ENCODE data around the gene C18orf32. TPM values are rescaled to one million over a fixed set of nuclear protein-coding genes. Genes with fewer than 3 reads are reported as not detected.
"Not testable (repeated sequence)": the region's sequence is repeated elsewhere in the genome, so short reads cannot be mapped to it uniquely, and the experiment has no call there.

C18orf32 gene
- total RNA-seq, 1 experiment from 2014 or later: 24.9 TPM

DNA sequence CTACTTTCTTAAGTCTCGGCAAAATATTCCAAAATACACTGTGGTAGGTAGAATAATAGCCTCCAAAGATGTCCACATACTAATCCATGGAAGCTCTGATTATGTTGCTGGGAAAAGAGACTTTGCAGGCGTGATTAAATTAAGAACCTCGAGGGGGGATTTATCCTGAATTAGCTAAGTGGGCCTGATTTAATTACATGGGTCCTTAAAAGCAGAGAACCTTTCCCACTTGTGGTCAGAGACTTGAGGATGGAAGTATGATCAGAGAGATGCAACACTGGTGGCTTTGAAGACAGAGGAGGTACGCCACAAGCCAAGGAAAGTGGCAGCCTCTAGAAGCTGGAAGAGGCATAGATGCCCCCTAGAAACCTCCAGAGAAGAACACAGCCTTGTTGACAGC is 29.4 kb downstream of the C18orf32 start:
- H3K79me2 ChIP-seq (ENCODE audit: low read length): peaks cover 68% of the 10 kb centered on the region
- no peak overlapping the region for H3K4me2 ChIP-seq (ENCODE audit: low read depth, low read length, poor library complexity, severe bottlenecking)
- H3K27me3 ChIP-seq (ENCODE audit: low read length): no peaks in the 10 kb centered on the region
- H3K9me2 ChIP-seq (replicated peaks; ENCODE audit: insufficient read depth, low read length): no peaks in the 10 kb centered on the region
- peaks cover 36% of the 10 kb centered on the region for H3K4me1 ChIP-seq (ENCODE audit: low read length)
- H3K9ac ChIP-seq (ENCODE audit: low read length): no peak overlapping the region
- no peak overlapping the region for H3K27ac ChIP-seq (ENCODE audit: low read length)
- H3K9me3 ChIP-seq (ENCODE audit: low read length): peaks cover 4% of the 10 kb centered on the region; the same call in 1 of the 2 replicates
- no peak overlapping the region for H3K4me3 ChIP-seq (ENCODE audit: low read length)
- H3K36me3 ChIP-seq (ENCODE audit: insufficient read depth, low read length): peaks cover 21% of the 10 kb centered on the region
- H4K20me1 ChIP-seq (ENCODE audit: insufficient read depth, low read depth, low read length): no peaks in the 10 kb centered on the region
- DNase-seq: no peak
- H2AFZ ChIP-seq (ENCODE audit: low read length): no peak overlapping the region

- Histone ChIP-seq H3K79me2 (ENCODE audit: low read length) (peaks cover 68% of the 10 kb centered on the region), H3K27me3 (ENCODE audit: low read length) (no peaks in the 10 kb centered on the region), H4K20me1 (ENCODE audit: insufficient read depth, low read depth, low read length) (no peaks in the 10 kb centered on the region), H3K36me3 (ENCODE audit: insufficient read depth, low read length) (peaks cover 21% of the 10 kb centered on the region), H3K9me2 (replicated peaks; ENCODE audit: insufficient read depth, low read length) (no peaks in the 10 kb centered on the region), H3K4me3 (ENCODE audit: low read length) (no peak overlapping the region), H3K4me1 (ENCODE audit: low read length) (peaks cover 36% of the 10 kb centered on the region), H3K4me2 (ENCODE audit: low read depth, low read length, poor library complexity, severe bottlenecking) (no peak overlapping the region), H3K9ac (ENCODE audit: low read length) (no peak overlapping the region), H3K9me3 (ENCODE audit: low read length) (peaks cover 4% of the 10 kb centered on the region; the same call in 1 of the 2 replicates), H2AFZ (ENCODE audit: low read length) (no peak overlapping the region), H3K27ac (ENCODE audit: low read length) (no peak overlapping the region)
- no peak for DNase-seq
Measured at GRCh38 chr18:49456794-49457193, 30.2 kb downstream of the C18orf32 start.

DNA sequence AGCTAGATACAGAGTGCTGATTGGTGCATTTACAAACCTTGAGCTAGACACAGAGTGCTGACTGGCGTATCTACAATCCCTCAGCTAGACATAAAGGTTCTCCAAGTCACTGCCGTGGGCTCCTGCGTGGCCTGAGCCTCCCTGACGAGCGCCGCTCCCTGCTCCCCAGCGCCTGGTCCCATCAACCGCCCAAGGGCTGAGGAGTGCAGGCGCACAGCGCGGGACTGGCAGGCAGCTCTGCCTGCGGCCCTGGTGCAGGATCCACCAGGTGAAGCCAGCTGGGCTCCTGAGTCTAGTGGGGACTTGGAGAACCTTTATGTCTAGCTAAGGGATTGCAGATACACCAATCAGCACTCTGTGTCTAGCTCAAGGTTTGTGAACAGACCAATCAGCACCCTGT is 34.5 kb downstream of the C18orf32 start:
- Histone ChIP-seq H3K36me3 (ENCODE audit: insufficient read depth, low read length) (peaks cover 43% of the 10 kb centered on the region), H3K4me1 (ENCODE audit: low read length) (peaks cover 10% of the 10 kb centered on the region), H3K79me2 (ENCODE audit: low read length) (peaks cover 72% of the 10 kb centered on the region)
- H3K9me2 ChIP-seq (replicated peaks; ENCODE audit: insufficient read depth, low read length); DNase-seq; H2AFZ ChIP-seq (ENCODE audit: low read length); H3K27ac ChIP-seq (ENCODE audit: low read length); H3K4me3 ChIP-seq (ENCODE audit: low read length); H3K4me2 ChIP-seq (ENCODE audit: low read depth, low read length, poor library complexity, severe bottlenecking); H3K27me3 ChIP-seq (ENCODE audit: low read length); H4K20me1 ChIP-seq (ENCODE audit: insufficient read depth, low read depth, low read length); H3K9ac ChIP-seq (ENCODE audit: low read length); H3K9me3 ChIP-seq (ENCODE audit: low read length): not testable (repeated sequence)

GRCh38 chr18:49447810-49448745 is 39.0 kb downstream of the C18orf32 start:
- Histone ChIP-seq H3K27ac (ENCODE audit: low read length) (no peak overlapping the region), H3K4me2 (ENCODE audit: low read depth, low read length, poor library complexity, severe bottlenecking) (no peak overlapping the region), H3K4me3 (ENCODE audit: low read length) (no peak overlapping the region), H3K79me2 (ENCODE audit: low read length) (peaks cover 74% of the 10 kb centered on the region), H3K9ac (ENCODE audit: low read length) (no peak overlapping the region), H3K9me2 (replicated peaks; ENCODE audit: insufficient read depth, low read length) (no peaks in the 10 kb centered on the region), H3K4me1 (ENCODE audit: low read length) (no peaks in the 10 kb centered on the region), H4K20me1 (ENCODE audit: insufficient read depth, low read depth, low read length) (no peaks in the 10 kb centered on the region), H3K27me3 (ENCODE audit: low read length) (no peaks in the 10 kb centered on the region), H3K9me3 (ENCODE audit: low read length) (peaks cover 6% of the 10 kb centered on the region; the same call in 1 of the 2 replicates), H2AFZ (ENCODE audit: low read length) (no peak overlapping the region), H3K36me3 (ENCODE audit: insufficient read depth, low read length) (peaks cover 22% of the 10 kb centered on the region)
- peak; percentile 86 for DNase-seq

DNA sequence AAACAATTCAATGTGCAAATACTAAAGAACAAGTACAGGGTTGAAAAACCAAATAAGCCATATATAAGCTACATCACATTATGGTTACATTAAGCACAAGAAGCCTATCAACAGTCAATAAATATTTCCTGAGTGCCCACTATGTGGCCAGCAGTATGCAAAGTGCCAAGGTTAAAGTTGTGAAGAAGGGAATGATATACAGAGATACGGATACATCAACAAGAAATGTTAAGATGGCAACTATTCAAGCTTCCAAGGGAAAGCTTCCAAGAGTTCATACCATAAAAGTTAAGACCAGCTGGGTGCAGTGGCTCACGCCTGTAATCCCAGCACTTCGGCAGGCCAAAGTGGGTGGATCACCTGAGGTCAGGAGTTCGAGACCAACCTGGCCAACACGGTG is 40.6 kb downstream of the C18orf32 start:
- Histone ChIP-seq H3K36me3 (ENCODE audit: insufficient read depth, low read length) (peaks cover 19% of the 10 kb centered on the region), H3K9me3 (ENCODE audit: low read length) (peaks cover 6% of the 10 kb centered on the region; the same call in 1 of the 2 replicates), H3K79me2 (ENCODE audit: low read length) (peaks cover 87% of the 10 kb centered on the region), H3K4me3 (ENCODE audit: low read length) (no peak overlapping the region), H3K9me2 (replicated peaks; ENCODE audit: insufficient read depth, low read length) (no peaks in the 10 kb centered on the region), H3K4me2 (ENCODE audit: low read depth, low read length, poor library complexity, severe bottlenecking) (no peak overlapping the region), H3K4me1 (ENCODE audit: low read length) (no peaks in the 10 kb centered on the region), H3K27ac (ENCODE audit: low read length) (no peak overlapping the region), H3K27me3 (ENCODE audit: low read length) (no peaks in the 10 kb centered on the region), H4K20me1 (ENCODE audit: insufficient read depth, low read depth, low read length) (no peaks in the 10 kb centered on the region), H3K9ac (ENCODE audit: low read length) (no peak overlapping the region), H2AFZ (ENCODE audit: low read length) (no peak overlapping the region)
- DNase-seq: no peak

- Histone ChIP-seq H3K9ac (ENCODE audit: low read length) (no peak overlapping the region), H3K79me2 (ENCODE audit: low read length) (peaks cover 83% of the 10 kb centered on the region), H3K9me2 (replicated peaks; ENCODE audit: insufficient read depth, low read length) (no peaks in the 10 kb centered on the region), H2AFZ (ENCODE audit: low read length) (no peak overlapping the region), H3K4me2 (ENCODE audit: low read depth, low read length, poor library complexity, severe bottlenecking) (no peak overlapping the region), H3K27me3 (ENCODE audit: low read length) (no peaks in the 10 kb centered on the region), H4K20me1 (ENCODE audit: insufficient read depth, low read depth, low read length) (no peaks in the 10 kb centered on the region), H3K27ac (ENCODE audit: low read length) (no peak overlapping the region), H3K4me3 (ENCODE audit: low read length) (no peak overlapping the region), H3K4me1 (ENCODE audit: low read length) (no peaks in the 10 kb centered on the region), H3K9me3 (ENCODE audit: low read length) (peaks cover 6% of the 10 kb centered on the region; the same call in 1 of the 2 replicates), H3K36me3 (ENCODE audit: insufficient read depth, low read length) (peaks cover 10% of the 10 kb centered on the region)
- DNase-seq: no peak
Measured at GRCh38 chr18:49444581-49444980, 42.5 kb downstream of the C18orf32 start.

DNA sequence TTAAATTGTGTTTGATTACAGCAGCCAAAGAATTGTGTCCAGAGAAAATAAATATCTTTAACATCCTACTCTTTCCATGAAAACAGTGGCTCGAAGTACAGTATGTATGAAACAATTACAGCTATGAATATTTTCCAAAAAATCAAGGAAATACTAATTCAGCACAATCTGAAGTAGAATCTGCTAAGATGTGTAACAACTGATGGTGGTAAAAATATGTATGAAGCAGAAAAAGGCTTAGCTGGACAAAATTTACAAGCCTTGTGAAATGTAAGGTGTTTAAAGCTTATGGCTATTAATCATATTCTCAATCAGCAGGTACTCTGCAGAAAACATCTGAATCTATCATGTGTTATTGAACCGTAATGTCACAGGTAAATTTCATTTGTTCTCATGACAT is 43.2 kb downstream of the C18orf32 start:
- Histone ChIP-seq H3K9ac (ENCODE audit: low read length) (no peak overlapping the region), H3K36me3 (ENCODE audit: insufficient read depth, low read length) (0 out of 2 replicates have a peak, but pooled peaks cover 3% of the 10 kb centered on the region), H3K27me3 (ENCODE audit: low read length) (no peaks in the 10 kb centered on the region), H4K20me1 (ENCODE audit: insufficient read depth, low read depth, low read length) (no peaks in the 10 kb centered on the region), H3K4me1 (ENCODE audit: low read length) (no peaks in the 10 kb centered on the region), H3K27ac (ENCODE audit: low read length) (no peak overlapping the region), H3K79me2 (ENCODE audit: low read length) (peaks cover 84% of the 10 kb centered on the region), H3K4me2 (ENCODE audit: low read depth, low read length, poor library complexity, severe bottlenecking) (no peak overlapping the region), H2AFZ (ENCODE audit: low read length) (no peak overlapping the region), H3K9me2 (replicated peaks; ENCODE audit: insufficient read depth, low read length) (no peaks in the 10 kb centered on the region), H3K9me3 (ENCODE audit: low read length) (peaks cover 6% of the 10 kb centered on the region; the same call in 1 of the 2 replicates), H3K4me3 (ENCODE audit: low read length) (no peak overlapping the region)
- no peak for DNase-seq

GRCh38 chr18:49441338-49441938 is 45.6 kb downstream of the C18orf32 start:
- Histone ChIP-seq H2AFZ (ENCODE audit: low read length) (no peak overlapping the region), H3K79me2 (ENCODE audit: low read length) (peaks cover 83% of the 10 kb centered on the region), H3K4me3 (ENCODE audit: low read length) (no peak overlapping the region), H3K9me3 (ENCODE audit: low read length) (0 out of 2 replicates have a peak, but pooled peaks cover 6% of the 10 kb centered on the region), H3K27ac (ENCODE audit: low read length) (no peak overlapping the region), H3K9ac (ENCODE audit: low read length) (no peak overlapping the region), H3K36me3 (ENCODE audit: insufficient read depth, low read length) (no peaks in the 10 kb centered on the region), H4K20me1 (ENCODE audit: insufficient read depth, low read depth, low read length) (no peaks in the 10 kb centered on the region), H3K27me3 (ENCODE audit: low read length) (no peaks in the 10 kb centered on the region), H3K4me1 (ENCODE audit: low read length) (no peaks in the 10 kb centered on the region), H3K4me2 (ENCODE audit: low read depth, low read length, poor library complexity, severe bottlenecking) (no peak overlapping the region), H3K9me2 (replicated peaks; ENCODE audit: insufficient read depth, low read length) (no peaks in the 10 kb centered on the region)
- no peak for DNase-seq

All from Karpas-422 (cell line).